Measurements from ENCODE around the gene SHB. TPM values are rescaled to one million over a fixed set of nuclear protein-coding genes. Genes with fewer than 3 reads are reported as not detected.

SHB gene
- total RNA-seq, 2 experiments from 2014 or later, result 2.4 to 2.6 TPM

DNA sequence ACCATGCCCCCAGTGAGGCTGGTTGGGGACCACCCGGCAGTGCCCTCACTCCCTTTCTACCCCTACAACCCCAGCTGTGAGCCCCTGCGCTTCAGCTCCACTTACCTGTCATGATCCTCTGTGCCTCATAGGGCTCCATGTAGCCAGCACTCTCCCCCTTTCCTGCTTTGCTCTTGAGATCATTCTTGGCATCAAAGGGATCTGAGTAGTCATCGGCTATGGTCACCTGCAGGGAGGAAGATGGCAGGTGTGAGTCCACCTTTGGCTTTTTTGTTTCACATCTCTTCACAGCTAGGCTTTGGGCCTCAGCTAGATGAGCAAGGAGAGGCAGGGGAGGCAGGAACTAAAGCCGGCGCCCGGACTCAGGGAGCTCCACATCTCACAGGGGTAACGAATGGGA is 53.1 kb downstream of the SHB start:
- CTCF ChIA-PET, result no interaction called here

GRCh38 chr9:38015266-38015665 is 53.8 kb downstream of the SHB start:
- ChIA-PET POLR2A (no interaction called here), CTCF (no interaction called here)

More for the DNA sequence above, 53.1 kb downstream of the SHB start:
- POLR2A ChIA-PET, result no interaction called here

DNA sequence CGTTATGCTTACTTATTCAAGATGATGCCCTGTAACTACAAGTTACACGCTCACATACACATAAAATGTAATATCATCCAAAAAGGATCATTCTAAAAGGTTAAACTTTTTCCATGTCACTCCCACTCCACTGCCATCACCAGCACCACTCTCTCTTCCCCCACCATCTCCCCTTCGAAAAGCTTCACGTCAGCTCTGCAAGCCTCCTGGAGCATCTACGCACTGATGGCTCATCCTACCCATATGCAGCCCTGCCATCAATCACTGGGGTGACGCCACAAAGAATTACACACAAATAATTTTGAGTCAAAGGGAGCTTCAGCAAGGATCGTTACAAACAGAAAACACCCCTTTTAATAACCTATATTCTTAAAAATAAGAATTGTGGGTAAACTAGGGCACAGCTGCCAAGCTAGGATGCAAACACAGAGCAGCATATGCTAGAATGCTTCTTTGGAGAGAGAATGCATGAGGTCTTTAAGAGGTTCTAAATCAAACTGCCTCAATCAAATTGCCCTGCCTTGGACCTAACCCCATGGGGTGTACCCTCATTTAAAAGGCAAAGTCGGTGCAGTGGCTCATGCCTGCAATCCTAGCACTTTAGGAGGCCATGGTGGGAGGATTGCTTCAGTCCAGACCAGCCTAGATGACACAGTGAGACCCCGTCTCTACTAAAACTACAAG is 56.1 kb downstream of the SHB start:
- ChIA-PET POLR2A (no interaction called here), CTCF (no interaction called here)

DNA sequence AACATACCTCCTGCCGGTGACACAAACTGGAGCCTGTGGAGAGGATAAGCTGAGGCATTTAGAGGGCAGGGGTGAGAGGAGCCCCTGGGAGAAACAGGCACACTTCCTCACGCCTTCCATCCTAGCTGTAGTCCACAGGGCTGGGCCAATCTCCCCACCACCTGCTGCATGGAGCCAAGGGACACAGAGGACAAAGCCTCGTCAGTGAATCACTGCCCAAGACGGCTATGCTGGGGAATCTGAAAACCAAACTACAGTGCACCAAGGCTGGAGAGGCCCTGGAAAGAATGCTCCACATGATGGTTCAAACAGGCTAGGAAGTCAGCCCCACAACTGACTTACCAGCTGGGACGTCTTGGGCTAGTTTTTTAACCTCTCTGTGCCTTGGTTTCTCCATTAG is 57.0 kb downstream of the SHB start:
- POLR2A ChIA-PET, result no interaction called here
- CTCF ChIA-PET, result no interaction called here

GRCh38 chr9:38010918-38011704 is 57.9 kb downstream of the SHB start:
- ChIA-PET CTCF (no interaction called here), POLR2A (no interaction called here)

DNA sequence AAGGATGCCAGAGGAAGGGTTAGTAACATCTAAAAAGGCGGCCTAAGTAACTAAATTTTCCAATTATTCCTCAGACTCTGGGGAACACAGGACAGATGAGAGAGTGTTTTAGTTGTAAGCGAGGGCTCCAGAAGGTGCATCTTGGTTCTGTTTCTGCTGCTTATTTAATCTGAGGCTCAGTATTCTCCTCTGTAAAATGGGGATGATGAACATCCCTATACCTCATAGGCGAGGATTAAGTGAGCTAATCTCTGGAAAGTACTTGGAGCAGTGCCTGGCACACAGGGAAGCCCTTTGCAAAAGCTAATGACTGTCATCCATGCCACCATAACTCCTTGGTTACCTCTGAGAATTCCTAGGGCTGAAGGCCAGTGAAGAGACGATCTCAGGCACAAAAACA is 59.0 kb downstream of the SHB start:
- ChIA-PET CTCF (no interaction called here), POLR2A (interaction anchor here (0.6 kb wide), 1 partner anchor 61 kb away, joined by 6 read pairs; no protein-coding TSS in a partner anchor)

- CTCF ChIA-PET, result no interaction called here
- POLR2A ChIA-PET, result no interaction called here
These were observed 60.0 kb downstream of the SHB start for GRCh38 chr9:38009035-38009501.

GRCh38 chr9:38008168-38009034 is 60.6 kb downstream of the SHB start:
- ChIA-PET CTCF (no interaction called here), POLR2A (interaction anchor here (0.5 kb wide), 1 partner anchor 207 kb away, joined by 3 read pairs; no protein-coding TSS in a partner anchor)

DNA sequence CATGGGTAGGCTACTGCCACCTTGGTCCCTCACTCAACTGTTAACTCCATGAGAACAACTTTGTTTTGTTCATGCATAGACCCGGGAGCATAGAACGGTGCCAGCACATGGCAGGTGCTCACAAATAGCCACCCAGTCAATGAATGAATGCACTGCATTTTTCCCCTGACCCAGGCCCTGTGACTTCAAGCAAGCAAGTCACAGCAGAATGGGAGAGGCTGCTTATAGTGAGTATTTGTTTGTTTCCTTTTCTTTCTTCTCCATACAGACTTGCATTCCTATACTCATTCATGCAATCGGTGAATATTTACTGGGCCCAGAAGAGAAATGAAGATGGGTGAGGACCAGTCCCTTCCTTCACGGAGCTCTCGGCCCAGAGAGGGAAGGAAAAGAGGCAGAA is 62.0 kb downstream of the SHB start:
- ChIA-PET CTCF (no interaction called here), POLR2A (no interaction called here)

- CTCF ChIA-PET, result no interaction called here
- POLR2A ChIA-PET, result no interaction called here
These were observed 62.9 kb downstream of the SHB start for GRCh38 chr9:38006163-38006562.

DNA sequence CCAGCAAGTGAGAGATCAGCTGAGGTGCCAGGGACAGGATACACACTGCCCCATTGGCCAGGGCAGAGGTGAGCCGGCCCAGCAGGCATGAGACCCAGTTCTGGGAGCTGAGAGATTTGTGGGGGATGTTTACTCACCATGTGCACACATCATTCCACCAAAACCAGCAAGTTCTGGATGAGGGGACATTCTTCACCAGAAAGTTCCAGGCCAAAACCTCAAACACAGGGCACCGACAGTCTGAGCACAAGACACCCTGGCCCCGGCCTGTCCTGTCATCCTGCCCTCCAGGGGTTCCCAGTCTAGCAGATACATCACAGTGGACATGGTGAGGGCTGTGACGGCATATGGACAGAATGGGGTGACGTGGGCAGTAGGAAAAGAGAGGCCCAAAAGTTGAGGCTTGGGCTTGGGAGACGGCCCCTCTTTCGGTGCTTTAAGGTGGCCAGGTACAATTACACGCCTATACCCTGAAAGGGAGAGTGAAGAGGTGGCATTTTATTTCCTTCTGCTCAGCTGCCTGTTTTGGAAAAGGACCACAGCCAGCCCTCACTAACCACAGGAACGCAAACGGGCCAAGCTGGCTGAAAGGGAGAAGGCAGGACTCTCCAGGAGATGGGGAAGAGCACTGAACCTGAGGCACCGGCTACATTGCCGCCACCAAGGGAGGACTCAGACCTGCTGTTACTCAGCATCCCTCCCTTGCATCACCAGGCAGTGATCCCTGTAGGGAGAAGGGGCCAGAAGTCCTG is 64.0 kb downstream of the SHB start:
- CTCF ChIA-PET, result no interaction called here
- POLR2A ChIA-PET, result no interaction called here

DNA sequence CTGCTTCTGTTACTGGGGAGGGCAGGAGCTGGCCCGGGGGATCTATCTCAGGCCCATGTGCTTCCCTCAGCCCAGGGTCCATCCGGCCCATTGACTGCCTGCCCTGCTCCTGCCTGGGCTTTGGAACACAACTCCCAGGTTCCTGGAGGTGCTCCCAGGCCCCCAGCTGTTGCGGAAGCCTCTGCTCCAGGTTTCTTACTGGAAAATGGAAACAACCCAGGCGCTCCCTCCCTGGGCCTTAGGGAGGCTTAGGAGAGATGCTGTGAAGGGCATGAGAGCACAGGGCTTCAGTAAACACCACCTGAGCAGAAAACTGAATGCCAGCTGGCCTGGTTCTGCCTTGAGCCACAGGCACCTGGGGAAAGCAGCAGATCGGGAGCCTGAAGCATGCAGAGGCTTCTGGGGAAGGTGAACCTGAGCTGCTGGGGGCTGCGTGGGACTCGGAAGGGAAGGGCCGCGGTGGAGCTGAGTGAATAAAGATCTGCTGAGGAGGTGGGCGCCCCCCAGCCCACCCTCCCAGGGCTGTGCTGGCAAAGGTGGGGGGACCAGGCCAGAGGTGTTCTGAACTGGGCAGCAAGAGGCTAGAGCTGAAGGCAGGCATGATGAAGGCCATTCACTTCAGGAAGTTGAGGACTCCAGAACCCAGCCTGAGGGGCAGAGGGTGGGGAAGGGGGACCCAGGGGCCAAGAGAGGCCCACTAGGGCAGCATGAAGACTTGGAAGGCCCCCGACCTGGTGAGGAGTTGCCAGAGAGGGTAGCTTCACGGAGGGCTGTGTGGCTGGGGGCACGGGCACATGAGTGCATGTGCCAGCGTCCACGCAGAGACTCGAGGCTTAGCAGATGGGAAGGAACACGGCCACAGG is 64.8 kb downstream of the SHB start:
- CTCF ChIA-PET, result no interaction called here
- POLR2A ChIA-PET, result no interaction called here

DNA sequence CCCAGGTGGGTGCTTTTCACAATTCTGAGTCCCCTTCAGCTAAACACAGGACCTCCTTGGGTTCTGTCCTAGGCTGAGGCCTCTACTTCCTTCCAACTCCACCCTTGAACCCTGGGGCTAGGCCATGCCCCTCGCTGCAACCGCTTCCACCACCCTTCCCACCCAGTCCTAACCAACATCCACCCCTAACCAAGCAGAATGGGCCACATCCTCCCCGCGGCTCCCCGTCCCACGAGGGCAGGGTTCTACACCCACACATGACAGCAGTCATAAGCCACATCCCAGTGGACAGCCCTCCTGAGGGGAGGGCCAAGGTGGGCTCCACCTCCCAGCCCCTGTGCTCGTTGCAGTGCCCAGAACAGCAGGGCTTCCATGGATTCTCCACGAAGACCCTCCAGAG is 65.8 kb downstream of the SHB start:
- POLR2A ChIA-PET, result no interaction called here

GRCh38 chr9:38001430-38001829 is 67.6 kb downstream of the SHB start:
- POLR2A ChIA-PET, result no interaction called here

More for the DNA sequence above, 65.8 kb downstream of the SHB start:
- CTCF ChIA-PET, result no interaction called here

GRCh38 chr9:38000735-38001134 is 68.3 kb downstream of the SHB start:
- POLR2A ChIA-PET, result no interaction called here

More at GRCh38 chr9:38001430-38001829, 67.6 kb downstream of the SHB start:
- CTCF ChIA-PET, result no interaction called here

DNA sequence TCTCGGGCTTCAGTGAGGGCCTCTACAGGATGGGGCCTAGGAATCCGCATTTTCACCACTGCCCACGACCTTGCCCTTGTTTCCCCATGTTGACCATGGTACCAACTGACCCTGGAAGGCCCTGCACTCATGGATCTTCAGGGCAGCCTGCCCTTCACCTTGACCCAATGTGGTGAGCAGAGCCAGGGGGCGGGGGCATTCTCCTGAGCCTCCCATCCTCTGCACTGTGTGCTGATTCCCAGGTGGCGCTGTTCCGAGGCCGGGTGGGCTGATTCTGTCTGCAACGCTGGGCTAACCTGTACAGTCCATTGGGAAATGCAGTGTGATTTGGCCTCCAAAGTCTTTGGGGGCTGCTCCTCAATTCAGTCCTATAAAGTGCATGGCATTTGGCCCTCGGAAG is 68.7 kb downstream of the SHB start:
- ChIA-PET POLR2A (no interaction called here), CTCF (no interaction called here)

More at GRCh38 chr9:38000735-38001134, 68.3 kb downstream of the SHB start:
- CTCF ChIA-PET, result no interaction called here

- ChIA-PET CTCF (no interaction called here), POLR2A (interaction anchor here (0.5 kb wide), 1 partner anchor 122 kb away, joined by 5 read pairs; no protein-coding TSS in a partner anchor)
These were observed 69.3 kb downstream of the SHB start for GRCh38 chr9:37999588-38000189.

GRCh38 chr9:37998881-37999587 is 70.0 kb downstream of the SHB start:
- POLR2A ChIA-PET, result no interaction called here

More at GRCh38 chr9:37998881-37999587, 70.0 kb downstream of the SHB start:
- CTCF ChIA-PET, result no interaction called here
